HCT116 (cell line): Measurements from ENCODE around the gene SLC22A4. TPM values are rescaled to one million over a fixed set of nuclear protein-coding genes. Genes with fewer than 3 reads are reported as not detected.

Experiments used
- ATAC-seq: fragments of 200-7000 bp; cut with Tn5 transposase; 2 replicates; pipeline ENCODE4 v1.9.1; 2020; ENCODE audit warnings: mild to moderate bottlenecking, moderate library complexity
- BruUV-seq: library from RNA; stranded (reverse); fragments of 400-500 nt; replicated peaks from 2 replicates; lab custom pipeline; 2021; lab: Mats Ljungman, UMichigan
- CTCF ChIA-PET: fragments of 300-600 bp; sonication (Branson Sonifier 250); formaldehyde crosslinking; loops from one replicate; lab custom pipeline; 2021; ENCODE audit warnings: antibody characterized with exemption; lab: Charles Lee
- POLR2A ChIA-PET: fragments of 300-600, 350-600 bp; sonication (Branson Sonifier 250); formaldehyde crosslinking; loops from one replicate; lab custom pipeline; 2021; ENCODE audit warnings: antibody characterized with exemption; lab: Charles Lee
- RAD21 ChIA-PET, 2 experiments: fragments of 300-600 bp; sonication (Branson Sonifier 250); formaldehyde crosslinking; loops; one replicate each; lab custom pipeline; 2023; ENCODE audit warnings: low total read pairs in 2 of 2; ENCODE audit not compliant: uncharacterized antibody in 2 of 2, unreplicated experiment in 2 of 2, low non-redundant PET in 1 of 2; lab: Charles Lee
- DNase-seq: peaks from one replicate; pipeline ENCODE4 v3.0.0-alpha.2; 2010; ENCODE audit warnings: low read depth, low spot score
- H2AFZ ChIP-seq: fragments of 200-600 bp; shearing (Covaris generic), sonication (generic); 2 replicates; pipeline ENCODE4 v1.6.1; 2017; ENCODE audit warnings: low read depth, mixed run types, mixed read lengths, antibody characterized with exemption, low read length; ENCODE audit not compliant: poor library complexity, severe bottlenecking
- H3K27ac ChIP-seq: 2 replicates; pipeline ENCODE4 v1.5.1; 2012; ENCODE audit warnings: low read depth, low read length
- H3K27me3 ChIP-seq: fragments of 200-600 bp; sonication (generic); 2 replicates; pipeline ENCODE4 v1.6.1; 2016; ENCODE audit warnings: mixed run types, low read length, mixed read lengths; ENCODE audit not compliant: insufficient read depth
- H3K36me3 ChIP-seq, 2 experiments: fragments of 200-500 bp in 1 of 2; fragments of 200-600 bp in 1 of 2; sonication (Bioruptor generic) in 1 of 2; sonication (generic) in 1 of 2; 2 replicates each; pipeline versions ENCODE4 v1.5.1 to v1.6.1; 2014 to 2016; ENCODE audit warnings: low read length in 2 of 2, inconsistent platforms in 1 of 2, mixed read lengths in 1 of 2, mixed run types in 1 of 2; ENCODE audit not compliant: insufficient read depth in 2 of 2, control insufficient read depth in 1 of 2
- H3K4me1 ChIP-seq, 2 experiments: fragments of 200-600 bp in 1 of 2; sonication (generic) in 1 of 2; 2 replicates each; pipeline versions ENCODE4 v1.5.1 to v1.6.1; 2012 to 2017; ENCODE audit warnings: low read length in 2 of 2, inconsistent platforms in 1 of 2, mild to moderate bottlenecking in 1 of 2, mixed read lengths in 1 of 2, mixed run types in 1 of 2, moderate library complexity in 1 of 2; ENCODE audit not compliant: insufficient read depth in 2 of 2, control insufficient read depth in 1 of 2
- H3K4me2 ChIP-seq: fragments of 200-600 bp; sonication (generic); 2 replicates; pipeline ENCODE4 v1.6.1; 2017; ENCODE audit warnings: mixed run types, low read length, mixed read lengths
- H3K4me3 ChIP-seq, 2 experiments: fragments of 200-600 bp in 1 of 2; sonication (generic) in 1 of 2; replicated peaks in 1 of 2; 2 replicates each; pipeline ENCODE4 v1.5.1; 2011 to 2016; ENCODE audit warnings: low read length in 2 of 2, control low read depth in 1 of 2, low read depth in 1 of 2, mild to moderate bottlenecking in 1 of 2, mixed read lengths in 1 of 2, mixed run types in 1 of 2
- H3K79me2 ChIP-seq: fragments of 200-600 bp; sonication (generic); 2 replicates; pipeline ENCODE4 v1.6.1; 2017; ENCODE audit warnings: mild to moderate bottlenecking, mixed run types, low read length, moderate library complexity, mixed read lengths; ENCODE audit not compliant: insufficient read depth
- H3K9ac ChIP-seq: fragments of 200-600 bp; sonication (generic); 2 replicates; pipeline ENCODE4 v1.6.1; 2016; ENCODE audit warnings: low read length, mixed read lengths
- H3K9me2 ChIP-seq: fragments of 200-600 bp; sonication (generic), shearing (Covaris generic); 2 replicates; pipeline ENCODE4 v1.6.1; 2017; ENCODE audit warnings: mixed run types, mild to moderate bottlenecking, moderate library complexity; ENCODE audit not compliant: insufficient read depth
- H3K9me3 ChIP-seq, 2 experiments: fragments of 200-500 bp in 1 of 2; fragments of 200-600 bp in 1 of 2; sonication (Bioruptor generic) in 1 of 2; sonication (generic) in 1 of 2; 2 replicates each; pipeline ENCODE4 v1.6.1; 2014 to 2017; ENCODE audit warnings: low read length in 2 of 2, mixed read lengths in 2 of 2, inconsistent platforms in 1 of 2, low read depth in 1 of 2, mild to moderate bottlenecking in 1 of 2, mixed run types in 1 of 2, moderate library complexity in 1 of 2; ENCODE audit not compliant: control insufficient read depth in 1 of 2, insufficient read depth in 1 of 2
- H4K20me1 ChIP-seq: fragments of 200-600 bp; sonication (generic), shearing (Covaris generic); 2 replicates; pipeline ENCODE4 v1.6.1; 2017; ENCODE audit warnings: mixed run types, mild to moderate bottlenecking, moderate library complexity; ENCODE audit not compliant: insufficient read depth
- ATF3 ChIP-seq: IDR thresholded peaks from 2 replicates; pipeline ENCODE4 v1.6.1; 2012
- EGR1 ChIP-seq: IDR thresholded peaks from 2 replicates; pipeline ENCODE4 v1.6.1; 2012; ENCODE audit warnings: low read depth
- EZH2 ChIP-seq: fragments of 200-600 bp; sonication (generic); IDR thresholded peaks from 2 replicates; pipeline ENCODE4 v1.6.1; 2017; ENCODE audit warnings: antibody characterized with exemption, mixed run types
- EZH2phosphoT487 ChIP-seq: fragments of 200-600 bp; IDR thresholded peaks from 2 replicates; pipeline ENCODE4 v1.6.1; 2018; ENCODE audit warnings: antibody characterized with exemption, borderline replicate concordance
- FOSL1 ChIP-seq: IDR thresholded peaks from 2 replicates; pipeline ENCODE4 v1.6.1; 2012; ENCODE audit warnings: low read depth
- JUND ChIP-seq: IDR thresholded peaks from 2 replicates; pipeline ENCODE4 v1.6.1; 2012
- MAX ChIP-seq: IDR thresholded peaks from 2 replicates; pipeline ENCODE4 v1.6.1; 2012
- POLR2A ChIP-seq: IDR thresholded peaks from 2 replicates; pipeline ENCODE4 v1.7.0; 2011; ENCODE audit warnings: borderline replicate concordance; ENCODE audit not compliant: insufficient read depth, insufficient read length; ENCODE audit errors: extremely low read depth
- POLR2AphosphoS5 ChIP-seq: IDR thresholded peaks from 2 replicates; pipeline ENCODE4 v1.6.1; 2011; ENCODE audit warnings: mild to moderate bottlenecking, low read depth, low read length, moderate library complexity
- REST ChIP-seq: IDR thresholded peaks from 2 replicates; pipeline ENCODE4 v1.6.1; 2012; ENCODE audit warnings: low read depth
- SP1 ChIP-seq: IDR thresholded peaks from 2 replicates; pipeline ENCODE4 v1.6.1; 2012; ENCODE audit warnings: low read depth
- TCF7L2 ChIP-seq: IDR thresholded peaks from 2 replicates; pipeline ENCODE4 v1.7.0; 2011; ENCODE audit warnings: borderline replicate concordance, inconsistent platforms; ENCODE audit not compliant: insufficient read depth, insufficient read length; ENCODE audit errors: extremely low read depth
- YY1 ChIP-seq: IDR thresholded peaks from 2 replicates; pipeline ENCODE4 v1.6.1; 2011; ENCODE audit warnings: low read length, low read depth, moderate library complexity, mild to moderate bottlenecking; ENCODE audit not compliant: insufficient replicate concordance; ENCODE audit errors: extremely low read depth
- ZNF274 ChIP-seq: fragments of 200-500 bp; sonication (Bioruptor generic); IDR thresholded peaks from 2 replicates; pipeline ENCODE4 v1.6.1; 2014; ENCODE audit warnings: mild to moderate bottlenecking, low read depth, low read length, inconsistent platforms
- intact Hi-C: fragments of 100-400 bp; cut with micrococcal nuclease; formaldehyde crosslinking; loops from 2 replicates; pipeline ENCODE4 v1.10.0; 2022
- total RNA-seq: library from RNA; stranded (reverse); gene quantifications from one replicate; pipeline ENCODE4 v1.2.1, GENCODE V29; 2021; ENCODE audit not compliant: unreplicated experiment

Gene SLC22A4
- total RNA-seq, 1 experiment from 2014 or later = 0.59 TPM

- DNase-seq (no peak), ATAC-seq (no peak)
- Histone ChIP-seq H3K27me3 (no peaks in the 10 kb centered on the region), H3K4me2 (no peak overlapping the region), H2AFZ (no peak overlapping the region), H3K36me3 (no peaks in the 10 kb centered on the region), H4K20me1 (no peaks in the 10 kb centered on the region), H3K9me2 (no peaks in the 10 kb centered on the region), H3K9ac (no peak overlapping the region), H3K4me1 (peaks cover 0 to 10% of the 10 kb centered on the region in 2 experiments; a peak in 1 of 4 replicates), H3K4me3 (no peak overlapping the region), H3K9me3 (no peaks in the 10 kb centered on the region), H3K79me2 (no peaks in the 10 kb centered on the region), H3K27ac (no peak overlapping the region)
- ChIA-PET POLR2A (no interaction called here), CTCF (interaction anchor here (2.9 kb wide), 1 partner anchor 15 kb away, joined by 12 read pairs; no protein-coding TSS in a partner anchor), RAD21 (no interaction called here)
- BruUV-seq = no TSS peak
- no peak for TF ChIP-seq EGR1
- no peak for TF ChIP-seq EZH2
- no peak for TF ChIP-seq REST
- no peak for TF ChIP-seq SP1
- no peak for TF ChIP-seq ATF3
- TF ChIP-seq POLR2AphosphoS5 = no peak
- TF ChIP-seq POLR2A = no peak
- TF ChIP-seq EZH2phosphoT487 = no peak
- no peak for TF ChIP-seq YY1
- no peak for TF ChIP-seq JUND
- no peak for TF ChIP-seq MAX
- no peak for TF ChIP-seq TCF7L2
- TF ChIP-seq FOSL1 = no peak
- TF ChIP-seq ZNF274 = no peak
- intact Hi-C loops = no loop called here
Observed at GRCh38 chr5:132253008-132253441, 41.2 kb upstream of the SLC22A4 start.
